H9 (cell line): ENCODE data around the gene IRF2BPL. TPM values are rescaled to one million over a fixed set of nuclear protein-coding genes. Genes with fewer than 3 reads are reported as not detected.

Source experiments
- DNase-seq: peaks from one replicate; pipeline ENCODE4 v3.0.0-alpha.2; 2017
- H2AFZ ChIP-seq: one replicate; pipeline ENCODE4 v1.6.1; 2013; ENCODE audit warnings: mild to moderate bottlenecking, low read length, control low read depth, moderate library complexity
- H2AK5ac ChIP-seq: 2 replicates; pipeline ENCODE4 v1.6.1; 2013; ENCODE audit warnings: low read length, control low read depth, mixed read lengths; ENCODE audit not compliant: insufficient read length
- H2BK120ac ChIP-seq: one replicate; pipeline ENCODE4 v1.6.1; 2013; ENCODE audit warnings: low read depth, mild to moderate bottlenecking, low read length, control low read depth, inconsistent platforms; ENCODE audit not compliant: poor library complexity, severe bottlenecking
- H2BK12ac ChIP-seq: 2 replicates; pipeline ENCODE4 v1.6.1; 2013; ENCODE audit warnings: low read length, control low read depth, mixed read lengths, low read depth; ENCODE audit not compliant: insufficient read length
- H2BK15ac ChIP-seq: 2 replicates; pipeline ENCODE4 v1.6.1; 2013; ENCODE audit warnings: low read depth, low read length, control low read depth
- H2BK20ac ChIP-seq: one replicate; pipeline ENCODE4 v1.6.1; 2013; ENCODE audit warnings: low read depth, mild to moderate bottlenecking, low read length, control low read depth, inconsistent platforms; ENCODE audit not compliant: poor library complexity, severe bottlenecking
- H2BK5ac ChIP-seq: 2 replicates; pipeline ENCODE4 v1.6.1; 2013; ENCODE audit warnings: low read length, control low read depth, mixed read lengths; ENCODE audit not compliant: insufficient read length
- H3K14ac ChIP-seq: 2 replicates; pipeline ENCODE4 v1.6.1; 2013; ENCODE audit warnings: low read length, control low read depth; ENCODE audit not compliant: insufficient read depth
- H3K18ac ChIP-seq: 2 replicates; pipeline ENCODE4 v1.6.1; 2013; ENCODE audit warnings: low read depth, mild to moderate bottlenecking, mixed read lengths, low read length, control low read depth; ENCODE audit not compliant: insufficient read length
- H3K23ac ChIP-seq: 2 replicates; pipeline ENCODE4 v1.6.1; 2013; ENCODE audit warnings: low read length, control low read depth, mixed read lengths, low read depth; ENCODE audit not compliant: insufficient read length
- H3K23me2 ChIP-seq: 2 replicates; pipeline ENCODE4 v1.6.1; 2013; ENCODE audit warnings: low read depth, mild to moderate bottlenecking, mixed read lengths, low read length, control low read depth; ENCODE audit not compliant: insufficient read length, poor library complexity, severe bottlenecking
- H3K27ac ChIP-seq: 2 replicates; pipeline ENCODE4 v1.5.1; 2013; ENCODE audit warnings: low read length, control low read depth, mixed read lengths, low read depth; ENCODE audit not compliant: insufficient read length
- H3K27me3 ChIP-seq: 2 replicates; pipeline ENCODE4 v1.6.1; 2013; ENCODE audit warnings: low read length, control low read depth, inconsistent platforms; ENCODE audit not compliant: insufficient read depth
- H3K4ac ChIP-seq: 2 replicates; pipeline ENCODE4 v1.6.1; 2013; ENCODE audit warnings: low read depth, mild to moderate bottlenecking, control low read depth, inconsistent platforms, low read length, moderate library complexity
- H3K4me1 ChIP-seq: 2 replicates; pipeline ENCODE4 v1.6.1; 2013; ENCODE audit warnings: low read length, control low read depth, inconsistent platforms; ENCODE audit not compliant: insufficient read depth
- H3K4me2 ChIP-seq: 2 replicates; pipeline ENCODE4 v1.6.1; 2013; ENCODE audit warnings: low read length, control low read depth, mixed read lengths; ENCODE audit not compliant: insufficient read length, insufficient read depth
- H3K56ac ChIP-seq: 2 replicates; pipeline ENCODE4 v1.6.1; 2013; ENCODE audit warnings: low read depth, mild to moderate bottlenecking, mixed read lengths, low read length, control low read depth; ENCODE audit not compliant: insufficient read length
- H3K79me1 ChIP-seq: 2 replicates; pipeline ENCODE4 v1.6.1; 2013; ENCODE audit warnings: low read depth, mild to moderate bottlenecking, moderate library complexity, low read length, control low read depth, inconsistent platforms; ENCODE audit not compliant: insufficient read depth, poor library complexity, severe bottlenecking
- H3K79me2 ChIP-seq: 2 replicates; pipeline ENCODE4 v1.6.1; 2013; ENCODE audit warnings: low read length, control low read depth, inconsistent platforms; ENCODE audit not compliant: insufficient read depth
- H3K9ac ChIP-seq: 2 replicates; pipeline ENCODE4 v1.6.1; 2013; ENCODE audit warnings: low read length, control low read depth, mixed read lengths; ENCODE audit not compliant: insufficient read length; ENCODE audit errors: extremely low read depth
- H3K9me3 ChIP-seq: one replicate; pipeline ENCODE4 v1.6.1; 2013; ENCODE audit warnings: low read depth, low read length, inconsistent platforms; ENCODE audit not compliant: control insufficient read depth
- H3T11ph ChIP-seq: one replicate; pipeline ENCODE4 v1.6.1; 2013; ENCODE audit warnings: mild to moderate bottlenecking, low read length, control low read depth, inconsistent platforms
- H4K20me1 ChIP-seq: one replicate; pipeline ENCODE4 v1.6.1; 2013; ENCODE audit not compliant: control insufficient read depth, insufficient read length, insufficient read depth
- H4K5ac ChIP-seq: 2 replicates; pipeline ENCODE4 v1.6.1; 2013; ENCODE audit warnings: low read depth, mild to moderate bottlenecking, mixed read lengths, low read length, control low read depth; ENCODE audit not compliant: insufficient read length
- H4K8ac ChIP-seq: replicated peaks from 2 replicates; pipeline ENCODE4 v1.6.1; 2013; ENCODE audit warnings: low read length, control low read depth, mixed read lengths, low read depth; ENCODE audit not compliant: insufficient read length
- H4K91ac ChIP-seq: 2 replicates; pipeline ENCODE4 v1.6.1; 2013; ENCODE audit warnings: low read depth, mild to moderate bottlenecking, moderate library complexity, mixed read lengths, low read length, control low read depth; ENCODE audit not compliant: insufficient read length
- H3K27ac Mint-ChIP-seq, 3 experiments: 2 replicates in 2 of 3; 3 replicates in 1 of 3; pipeline ENCODE4 v1.8.0; 2020 to 2021; ENCODE audit warnings: mixed read lengths in 3 of 3, mild to moderate bottlenecking in 1 of 3, moderate library complexity in 1 of 3
- H3K27me3 Mint-ChIP-seq: 2 replicates; pipeline ENCODE4 v1.8.0; 2021; ENCODE audit warnings: low read depth, mild to moderate bottlenecking, moderate library complexity, mixed read lengths
- H3K36me3 Mint-ChIP-seq, 3 experiments: 2 replicates in 2 of 3; 3 replicates in 1 of 3; pipeline ENCODE4 v1.8.0; 2020 to 2021; ENCODE audit warnings: low read depth in 3 of 3, mixed read lengths in 3 of 3; ENCODE audit not compliant: insufficient read depth in 1 of 3
- H3K4me1 Mint-ChIP-seq, 2 experiments: 2 replicates each; pipeline ENCODE4 v1.8.0; 2020; ENCODE audit warnings: mixed read lengths in 2 of 2
- H3K4me3 Mint-ChIP-seq, 2 experiments: 2 replicates in 1 of 2; 3 replicates in 1 of 2; pipeline ENCODE4 v1.8.0; 2020 to 2021; ENCODE audit warnings: mild to moderate bottlenecking in 2 of 2, mixed read lengths in 2 of 2, moderate library complexity in 1 of 2
- H3K9me3 Mint-ChIP-seq, 2 experiments: 2 replicates in 1 of 2; 3 replicates in 1 of 2; pipeline ENCODE4 v1.8.0; 2020; ENCODE audit warnings: mild to moderate bottlenecking in 2 of 2, mixed read lengths in 2 of 2, moderate library complexity in 1 of 2
- WGBS: extraction: QIAGEN DNeasy Blood & Tissue Kit; methylation state at CpG from one replicate; pipeline ENCODE4 v1.1.7; 2013; ENCODE audit warnings: missing lambda C conversion rate, low lambda C conversion rate, mixed read lengths; ENCODE audit not compliant: insufficient read length; ENCODE audit errors: extremely low coverage; 5-methylcytosine and 5-hydroxymethylcytosine counted together
- total RNA-seq: library from RNA; stranded (reverse); gene quantifications from 2 replicates; pipeline ENCODE4 v1.2.1, GENCODE V29; 2021
- TF ChIP-seq, protein P1 (sequence below): fragments of 200-600 bp; sonication (generic); conservative IDR thresholded peaks from 3 replicates; pipeline ENCODE4 v1.8.0; 2021; ENCODE audit warnings: antibody characterized with exemption, mild to moderate bottlenecking

Gene IRF2BPL
- total RNA-seq, 1 experiment from 2014 or later, result 59.0 TPM

DNA sequence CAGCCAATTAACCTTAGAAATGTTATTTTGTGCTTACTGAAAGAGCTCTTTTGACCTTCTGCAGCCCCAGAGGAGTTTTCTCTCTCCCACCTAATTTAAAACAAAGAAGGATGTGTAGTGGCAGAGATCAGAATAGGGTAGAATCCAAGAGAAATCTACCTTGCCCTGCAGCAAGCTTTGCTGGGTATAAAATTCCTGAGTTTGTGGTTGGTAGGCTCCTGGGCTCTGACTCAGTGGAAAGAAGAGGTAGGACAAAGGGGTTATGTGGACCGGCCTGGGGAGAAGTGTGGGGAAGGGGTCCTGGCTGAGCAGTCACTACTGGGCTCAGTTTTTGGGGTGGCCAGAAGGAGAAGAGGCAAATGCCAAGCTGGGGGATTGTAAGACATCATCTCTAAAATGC is 46.8 kb downstream of the IRF2BPL start:
- Histone ChIP-seq H3K79me2 (no peaks in the 10 kb centered on the region), H3K9ac (no peak overlapping the region), H2BK120ac (no peak overlapping the region), H3K27ac (no peak overlapping the region), H4K8ac (no peak overlapping the region), H2BK15ac (no peak overlapping the region), H3T11ph (no peak overlapping the region), H3K23ac (no peak overlapping the region), H4K91ac (no peak overlapping the region), H3K23me2 (no peaks in the 10 kb centered on the region), H3K4ac (no peak overlapping the region), H3K4me2 (no peak overlapping the region), H2BK5ac (no peak overlapping the region), H2AFZ (no peak overlapping the region), H3K18ac (no peak overlapping the region), H3K14ac (no peak overlapping the region), H3K79me1 (no peaks in the 10 kb centered on the region), H3K56ac (no peak overlapping the region), H2BK20ac (no peak overlapping the region), H2BK12ac (no peak overlapping the region), H2AK5ac (no peak overlapping the region), H3K4me1 (no peaks in the 10 kb centered on the region; the same call in 1 of the 2 replicates), H4K5ac (no peak overlapping the region), H3K9me3 (no peaks in the 10 kb centered on the region), H3K27me3 (no peaks in the 10 kb centered on the region), H4K20me1 (no peaks in the 10 kb centered on the region)
- Mint-ChIP-seq H3K9me3 (peaks cover 4% of the 10 kb centered on the region in 2 experiments; a peak in 4 of 5 replicates), H3K4me1 (peaks cover 45 to 47% of the 10 kb centered on the region in 2 experiments), H3K27ac (peak overlapping the region in 1 of 3 experiments; percentile 66; a peak in 2 of 7 replicates), H3K36me3 (peaks cover 0 to 5% (median 5%) of the 10 kb centered on the region in 3 experiments; a peak in 3 of 7 replicates), H3K27me3 (peaks cover 3% of the 10 kb centered on the region), H3K4me3 (no peak overlapping the region)
- WGBS, result no CpG with 5 or more reads among the region's 1 CpG
- DNase-seq, result no peak
- TF ChIP-seq, protein P1, sequence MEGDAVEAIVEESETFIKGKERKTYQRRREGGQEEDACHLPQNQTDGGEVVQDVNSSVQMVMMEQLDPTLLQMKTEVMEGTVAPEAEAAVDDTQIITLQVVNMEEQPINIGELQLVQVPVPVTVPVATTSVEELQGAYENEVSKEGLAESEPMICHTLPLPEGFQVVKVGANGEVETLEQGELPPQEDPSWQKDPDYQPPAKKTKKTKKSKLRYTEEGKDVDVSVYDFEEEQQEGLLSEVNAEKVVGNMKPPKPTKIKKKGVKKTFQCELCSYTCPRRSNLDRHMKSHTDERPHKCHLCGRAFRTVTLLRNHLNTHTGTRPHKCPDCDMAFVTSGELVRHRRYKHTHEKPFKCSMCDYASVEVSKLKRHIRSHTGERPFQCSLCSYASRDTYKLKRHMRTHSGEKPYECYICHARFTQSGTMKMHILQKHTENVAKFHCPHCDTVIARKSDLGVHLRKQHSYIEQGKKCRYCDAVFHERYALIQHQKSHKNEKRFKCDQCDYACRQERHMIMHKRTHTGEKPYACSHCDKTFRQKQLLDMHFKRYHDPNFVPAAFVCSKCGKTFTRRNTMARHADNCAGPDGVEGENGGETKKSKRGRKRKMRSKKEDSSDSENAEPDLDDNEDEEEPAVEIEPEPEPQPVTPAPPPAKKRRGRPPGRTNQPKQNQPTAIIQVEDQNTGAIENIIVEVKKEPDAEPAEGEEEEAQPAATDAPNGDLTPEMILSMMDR, result no peak
